ENCODE measurements around the gene SDK1.

- no peak for TF ChIP-seq POLR2AphosphoS5 (IDR thresholded peaks at IDR 0.05; ENCODE audit: insufficient read depth, low read depth, low read length)
- no peak for TF ChIP-seq MAX (IDR thresholded peaks at IDR 0.05; ENCODE audit: insufficient read depth, insufficient read length)
- no peak for TF ChIP-seq CTCF (IDR thresholded peaks at IDR 0.05; ENCODE audit: extremely low read depth in 1 of 2, insufficient read depth in 1 of 2, low read depth in 1 of 2, low read length in 2 of 2)
- no peak for TF ChIP-seq POLR2A (IDR thresholded peaks at IDR 0.05; ENCODE audit: low read depth, low read length)
- TF ChIP-seq EZH2 (IDR thresholded peaks at IDR 0.05; ENCODE audit: borderline replicate concordance, low read depth, low read length, severe bottlenecking), result no peak
- TF ChIP-seq JUN (IDR thresholded peaks at IDR 0.05; ENCODE audit: borderline replicate concordance, insufficient read depth, insufficient read length, low read depth), result no peak
Observed at GRCh38 chr7:3866277-3866676, 565.2 kb downstream of the SDK1 start.

Data from endothelial cell of umbilical vein (primary cell).